SK-MEL-5 (cell line): ENCODE data around the gene SYN1. TPM values are rescaled to one million over a fixed set of nuclear protein-coding genes. Genes with fewer than 3 reads are reported as not detected.

ENCODE experiments used
- small RNA-seq, 2 experiments: library from RNA; depleted of rRNA; stranded (forward); fragments of <200 nt; gene quantifications; one replicate each; pipeline ENCODE3, GENCODE V24; 2014
- total RNA-seq: library from RNA; depleted of rRNA; stranded (reverse); fragments of >200 nt; shearing (Covaris generic); gene quantifications from 2 replicates; pipeline ENCODE4 v1.2.3, GENCODE V29; 2014; rRNA removed

The SYN1 gene
- total RNA-seq, 1 experiment from 2014 or later, result 0.05 TPM

Small RNA genes within 50 kb of the gene (small RNA-seq; reads per million reads assigned to genes)
- 0 reads per million in 2 experiments for gene MIR4769

Other genes with a start within 250 kb of the SYN1 start
- gene ZNF157, start 249.3 kb downstream of the SYN1 start, total RNA-seq, result 0.24 TPM in 1 of 2 replicates, not detected in the other
- gene ZNF41, start 136.6 kb downstream of the SYN1 start, total RNA-seq, result 4.5 TPM in 2 replicates
- 14.5 and 20.1 TPM in 2 replicates for gene ARAF, start 58.7 kb downstream of the SYN1 start, total RNA-seq
- gene TIMP1, start 37.4 kb downstream of the SYN1 start, total RNA-seq, result 265 and 283 TPM in 2 replicates
- 0.95 TPM in 1 of 2 replicates, not detected in the other for gene CFP, start 10.1 kb upstream of the SYN1 start, total RNA-seq
- 35.1 and 39.9 TPM in 2 replicates for gene ELK1, start 30.7 kb upstream of the SYN1 start, total RNA-seq
- gene UXT, start 39.3 kb upstream of the SYN1 start, total RNA-seq, result 143 and 164 TPM in 2 replicates
- 7.1 and 8.5 TPM in 2 replicates for gene ZNF81, start 217.0 kb upstream of the SYN1 start, total RNA-seq